Endothelial cell of umbilical vein (primary cell): Measurements from ENCODE around the gene XPO5. TPM values are rescaled to one million over a fixed set of nuclear protein-coding genes. Genes with fewer than 3 reads are reported as not detected.

Experiments used
- BruUV-seq: library from RNA; stranded (reverse); fragments of 400-500 nt; replicated peaks from 2 replicates; lab custom pipeline; 2021; lab: Mats Ljungman, UMichigan
- CTCF ChIA-PET: fragments of 300-600, 350-600 bp; sonication (Branson Sonifier 250); formaldehyde crosslinking; loops from one replicate; lab custom pipeline; 2021; ENCODE audit warnings: antibody characterized with exemption, inconsistent platforms; lab: Charles Lee
- POLR2A ChIA-PET: fragments of 300-600, 350-600 bp; sonication (Branson Sonifier 250); formaldehyde crosslinking; loops from one replicate; lab custom pipeline; 2021; ENCODE audit warnings: antibody characterized with exemption, inconsistent platforms; lab: Charles Lee
- DNase-seq: peaks from one replicate; pipeline ENCODE4 v3.0.0-alpha.2; 2011; ENCODE audit warnings: low read depth, low spot score
- FAIRE-seq: peaks from 2 replicates; lab custom pipeline; 2011; peaks lifted over from hg19 to GRCh38; lab: Jason Lieb, UNC
- H2AFZ ChIP-seq: 2 replicates; pipeline ENCODE4 v1.6.0; 2012; ENCODE audit warnings: low read depth, low read length, control low read depth, inconsistent platforms
- H3K27ac ChIP-seq: 2 replicates; pipeline ENCODE4 v1.5.1; 2011; ENCODE audit warnings: low read depth, mild to moderate bottlenecking, control low read depth, low read length, moderate library complexity; ENCODE audit not compliant: insufficient read depth
- H3K27me3 ChIP-seq, 2 experiments: 2 replicates each; pipeline versions ENCODE4 v1.6.0 to v1.6.1; 2011; ENCODE audit warnings: low read length in 2 of 2, mixed read lengths in 1 of 2; ENCODE audit not compliant: control insufficient read depth in 2 of 2, insufficient read depth in 2 of 2
- H3K36me3 ChIP-seq, 2 experiments: 2 replicates in 1 of 2; 3 replicates in 1 of 2; pipeline ENCODE4 v1.5.1; 2011; ENCODE audit warnings: low read length in 2 of 2, mild to moderate bottlenecking in 1 of 2, moderate library complexity in 1 of 2; ENCODE audit not compliant: control insufficient read depth in 2 of 2, insufficient read depth in 2 of 2; ENCODE audit errors: extremely low read depth in 1 of 2
- H3K4me1 ChIP-seq: 3 replicates; pipeline ENCODE4 v1.5.1; 2011; ENCODE audit warnings: mild to moderate bottlenecking, low read length; ENCODE audit not compliant: control insufficient read depth, insufficient read depth; ENCODE audit errors: extremely low read depth
- H3K4me2 ChIP-seq: 2 replicates; pipeline ENCODE4 v1.6.1; 2011; ENCODE audit warnings: low read length, control low read depth, mixed read lengths; ENCODE audit not compliant: insufficient read depth
- H3K4me3 ChIP-seq, 3 experiments: fragments of 200-600 bp in 1 of 3; sonication (generic), shearing (Covaris generic) in 1 of 3; replicated peaks in 1 of 3; 2 replicates each; pipeline ENCODE4 v1.5.1; 2011 to 2016; ENCODE audit warnings: control low read depth in 3 of 3, low read length in 3 of 3, mild to moderate bottlenecking in 2 of 3, inconsistent platforms in 1 of 3, low read depth in 1 of 3, moderate library complexity in 1 of 3; ENCODE audit not compliant: insufficient read depth in 1 of 3
- H3K79me2 ChIP-seq: 2 replicates; pipeline ENCODE4 v1.6.0; 2012; ENCODE audit warnings: low read length, inconsistent platforms; ENCODE audit not compliant: control insufficient read depth, insufficient read depth
- H3K9ac ChIP-seq: replicated peaks from 2 replicates; pipeline ENCODE3; 2011; ENCODE audit warnings: low read length, control low read depth; ENCODE audit not compliant: insufficient read depth; ENCODE audit errors: extremely low read depth
- H3K9me1 ChIP-seq: replicated peaks from 3 replicates; pipeline ENCODE4 v1.6.0; 2011; ENCODE audit warnings: mild to moderate bottlenecking, low read length; ENCODE audit not compliant: control insufficient read depth, insufficient read depth; ENCODE audit errors: extremely low read depth
- H3K9me3 ChIP-seq: replicated peaks from 2 replicates; pipeline ENCODE4 v1.5.1; 2012; ENCODE audit warnings: low read length, inconsistent platforms; ENCODE audit not compliant: control insufficient read depth, insufficient read depth
- H4K20me1 ChIP-seq: replicated peaks from 2 replicates; pipeline ENCODE3; 2011; ENCODE audit warnings: mild to moderate bottlenecking, low read length; ENCODE audit not compliant: control insufficient read depth, insufficient read depth; ENCODE audit errors: extremely low read depth
- EZH2 ChIP-seq: IDR thresholded peaks from 2 replicates; pipeline ENCODE4 v1.6.1; 2012; ENCODE audit warnings: borderline replicate concordance, low read depth, mild to moderate bottlenecking, moderate library complexity, low read length, inconsistent platforms; ENCODE audit not compliant: severe bottlenecking
- FOS ChIP-seq: IDR thresholded peaks from 2 replicates; pipeline ENCODE4 v1.6.1; 2011; ENCODE audit warnings: mild to moderate bottlenecking, low read length, moderate library complexity, borderline replicate concordance; ENCODE audit not compliant: insufficient read depth
- GATA2 ChIP-seq: IDR thresholded peaks from 2 replicates; pipeline ENCODE4 v1.7.0; 2011; ENCODE audit warnings: low read depth, mild to moderate bottlenecking, moderate library complexity, mixed read lengths, low read length; ENCODE audit not compliant: insufficient read length, insufficient read depth
- JUN ChIP-seq: IDR thresholded peaks from 2 replicates; pipeline ENCODE4 v1.6.1; 2011; ENCODE audit warnings: borderline replicate concordance, low read depth; ENCODE audit not compliant: insufficient read length, insufficient read depth
- MYC ChIP-seq: IDR thresholded peaks from one replicate; pipeline ENCODE4 v1.6.1; 2011; ENCODE audit warnings: mild to moderate bottlenecking, low read depth, low read length
- POLR2A ChIP-seq: IDR thresholded peaks from 2 replicates; pipeline ENCODE4 v1.6.1; 2012; ENCODE audit warnings: low read depth, mild to moderate bottlenecking, control low read depth, low read length
- POLR2AphosphoS5 ChIP-seq: IDR thresholded peaks from 2 replicates; pipeline ENCODE4 v1.6.1; 2012; ENCODE audit warnings: low read depth, mild to moderate bottlenecking, control low read depth, low read length, moderate library complexity; ENCODE audit not compliant: insufficient read depth
- dilution Hi-C: fragments of 300-500 bp; cut with MboI; formaldehyde crosslinking; loops from one replicate; pipeline ENCODE4 v1.15.0; 2019; ENCODE audit warnings: low sequenced_read_pairs; ENCODE audit not compliant: extremely low pct_ligation_motif_present
- intact Hi-C: fragments of 100-400 bp; cut with micrococcal nuclease; formaldehyde crosslinking; loops from one replicate; pipeline ENCODE4 v1.10.0; 2022
- polyA plus RNA-seq, 4 experiments: library from polyadenylated mRNA; depleted of rRNA in 3 of 4; stranded (reverse) in 3 of 4; unstranded in 1 of 4; fragments of >200 nt; gene quantifications; 2 replicates each; pipeline versions ENCODE4 v1.2.1 to v1.2.3, GENCODE V29; 2011 to 2012; ENCODE audit warnings: missing spikeins in 1 of 4
- total RNA-seq: library from RNA; stranded (reverse); gene quantifications from 2 replicates; pipeline ENCODE4 v1.2.3, GENCODE V29; 2021
- TF ChIP-seq, protein P1 (sequence below): IDR thresholded peaks from 2 replicates; pipeline ENCODE4 v1.6.1; 2011; ENCODE audit not compliant: insufficient read depth, insufficient read length
- TF ChIP-seq, protein P2 (sequence below), 2 donors: IDR thresholded peaks; 1 replicate in 1 of 2; 2 replicates in 1 of 2; pipeline ENCODE4 v1.5.1; 2011; ENCODE audit warnings: low read length in 2 of 2, mild to moderate bottlenecking in 2 of 2, moderate library complexity in 2 of 2, control low read depth in 1 of 2, inconsistent platforms in 1 of 2, low read depth in 1 of 2; ENCODE audit not compliant: insufficient read depth in 1 of 2; ENCODE audit errors: extremely low read depth in 1 of 2

The XPO5 gene
- total and polyA plus RNA-seq, 2 donors (not counting 3 experiments of a cell fraction or from before 2014, with no cell fraction given), result 28.4 to 50.0 TPM

DNA sequence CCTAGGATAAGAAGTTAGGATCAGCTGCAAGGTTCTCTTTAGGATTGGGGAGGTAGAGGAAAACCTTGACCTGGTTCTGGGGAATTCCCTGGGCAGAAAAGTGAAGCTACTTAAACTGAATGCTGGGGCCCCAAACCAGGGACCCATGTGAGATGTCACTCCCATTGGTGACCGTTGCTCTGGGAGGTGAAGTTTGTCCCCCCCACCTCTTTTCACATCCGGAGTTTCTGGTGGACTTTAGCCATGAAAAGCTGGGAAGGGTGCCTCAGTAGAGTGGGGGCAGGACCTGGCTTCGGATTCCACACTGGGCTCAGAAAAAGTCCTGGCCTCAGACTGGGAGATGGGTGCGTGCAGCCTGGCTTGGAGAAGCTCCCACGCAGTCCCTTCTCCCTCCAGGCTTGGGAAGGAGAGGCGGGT is 85.3 kb downstream of the XPO5 start:
- no peaks in the 10 kb centered on the region for H3K27me3 ChIP-seq
- DNase-seq (no peak), FAIRE-seq (no peak)
- H2AFZ ChIP-seq, result no peak overlapping the region
- POLR2A ChIA-PET, result no interaction called here
- CTCF ChIA-PET, result interaction anchor here (0.7 to 5.5 kb wide), 3 partner anchors 16 to 262 kb away, joined by 3 to 21 read pairs (median 3); partner anchors contain the start of gene DNPH1
- peaks cover 12% of the 10 kb centered on the region for H3K4me1 ChIP-seq
- no peaks in the 10 kb centered on the region for H3K79me2 ChIP-seq
- peaks cover 0 to 5% of the 10 kb centered on the region in 2 experiments for H3K36me3 ChIP-seq
- no peaks in the 10 kb centered on the region for H4K20me1 ChIP-seq
- no peaks in the 10 kb centered on the region for H3K9me3 ChIP-seq
- H3K27ac ChIP-seq, result no peak overlapping the region
- TF ChIP-seq JUN (no peak), FOS (no peak), EZH2 (no peak), POLR2A (no peak), POLR2AphosphoS5 (no peak), GATA2 (no peak), MYC (no peak)
- TF ChIP-seq, protein P1, sequence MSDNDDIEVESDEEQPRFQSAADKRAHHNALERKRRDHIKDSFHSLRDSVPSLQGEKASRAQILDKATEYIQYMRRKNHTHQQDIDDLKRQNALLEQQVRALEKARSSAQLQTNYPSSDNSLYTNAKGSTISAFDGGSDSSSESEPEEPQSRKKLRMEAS, result no peak
- TF ChIP-seq, protein P2, sequence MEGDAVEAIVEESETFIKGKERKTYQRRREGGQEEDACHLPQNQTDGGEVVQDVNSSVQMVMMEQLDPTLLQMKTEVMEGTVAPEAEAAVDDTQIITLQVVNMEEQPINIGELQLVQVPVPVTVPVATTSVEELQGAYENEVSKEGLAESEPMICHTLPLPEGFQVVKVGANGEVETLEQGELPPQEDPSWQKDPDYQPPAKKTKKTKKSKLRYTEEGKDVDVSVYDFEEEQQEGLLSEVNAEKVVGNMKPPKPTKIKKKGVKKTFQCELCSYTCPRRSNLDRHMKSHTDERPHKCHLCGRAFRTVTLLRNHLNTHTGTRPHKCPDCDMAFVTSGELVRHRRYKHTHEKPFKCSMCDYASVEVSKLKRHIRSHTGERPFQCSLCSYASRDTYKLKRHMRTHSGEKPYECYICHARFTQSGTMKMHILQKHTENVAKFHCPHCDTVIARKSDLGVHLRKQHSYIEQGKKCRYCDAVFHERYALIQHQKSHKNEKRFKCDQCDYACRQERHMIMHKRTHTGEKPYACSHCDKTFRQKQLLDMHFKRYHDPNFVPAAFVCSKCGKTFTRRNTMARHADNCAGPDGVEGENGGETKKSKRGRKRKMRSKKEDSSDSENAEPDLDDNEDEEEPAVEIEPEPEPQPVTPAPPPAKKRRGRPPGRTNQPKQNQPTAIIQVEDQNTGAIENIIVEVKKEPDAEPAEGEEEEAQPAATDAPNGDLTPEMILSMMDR (IDR thresholded peaks at IDR 0.05; ENCODE audit: extremely low read depth in 1 of 2, insufficient read depth in 1 of 2, low read depth in 1 of 2, low read length in 2 of 2), result no peak
- BruUV-seq, result no TSS peak
- no peak overlapping the region for H3K4me3 ChIP-seq
- H3K9ac ChIP-seq, result no peak overlapping the region
- no peaks in the 10 kb centered on the region for H3K9me1 ChIP-seq
- H3K4me2 ChIP-seq, result no peak overlapping the region
- intact Hi-C loops (no loop called here), dilution Hi-C loops (no loop called here)
